Measurements from ENCODE around the gene ZBTB40.

DNA sequence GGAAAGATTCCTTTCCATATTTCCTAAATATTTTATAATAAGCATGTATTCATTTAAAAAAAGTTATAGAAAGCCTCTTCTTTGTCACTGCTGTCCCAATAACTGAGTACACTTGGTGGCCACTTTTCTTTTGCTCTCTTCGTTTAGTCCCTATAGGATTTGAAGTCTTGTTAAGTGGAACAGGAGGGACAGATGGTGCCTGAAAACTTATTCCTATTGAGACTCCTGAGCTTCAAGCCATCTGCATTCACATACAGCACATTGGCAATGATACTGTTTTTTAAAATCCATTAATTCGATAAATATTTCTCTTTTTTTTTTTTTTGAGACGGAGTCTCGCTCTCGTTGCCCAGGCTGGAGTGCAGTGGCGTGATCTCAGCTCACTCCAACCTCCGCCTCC is 2.0 kb upstream of the ZBTB40 start:
- TF ChIP-seq, protein P1, sequence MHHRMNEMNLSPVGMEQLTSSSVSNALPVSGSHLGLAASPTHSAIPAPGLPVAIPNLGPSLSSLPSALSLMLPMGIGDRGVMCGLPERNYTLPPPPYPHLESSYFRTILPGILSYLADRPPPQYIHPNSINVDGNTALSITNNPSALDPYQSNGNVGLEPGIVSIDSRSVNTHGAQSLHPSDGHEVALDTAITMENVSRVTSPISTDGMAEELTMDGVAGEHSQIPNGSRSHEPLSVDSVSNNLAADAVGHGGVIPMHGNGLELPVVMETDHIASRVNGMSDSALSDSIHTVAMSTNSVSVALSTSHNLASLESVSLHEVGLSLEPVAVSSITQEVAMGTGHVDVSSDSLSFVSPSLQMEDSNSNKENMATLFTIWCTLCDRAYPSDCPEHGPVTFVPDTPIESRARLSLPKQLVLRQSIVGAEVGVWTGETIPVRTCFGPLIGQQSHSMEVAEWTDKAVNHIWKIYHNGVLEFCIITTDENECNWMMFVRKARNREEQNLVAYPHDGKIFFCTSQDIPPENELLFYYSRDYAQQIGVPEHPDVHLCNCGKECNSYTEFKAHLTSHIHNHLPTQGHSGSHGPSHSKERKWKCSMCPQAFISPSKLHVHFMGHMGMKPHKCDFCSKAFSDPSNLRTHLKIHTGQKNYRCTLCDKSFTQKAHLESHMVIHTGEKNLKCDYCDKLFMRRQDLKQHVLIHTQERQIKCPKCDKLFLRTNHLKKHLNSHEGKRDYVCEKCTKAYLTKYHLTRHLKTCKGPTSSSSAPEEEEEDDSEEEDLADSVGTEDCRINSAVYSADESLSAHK (tag by site-specific recombination; IDR thresholded peaks at IDR 0.05) = no peak
- TF ChIP-seq, protein P2, sequence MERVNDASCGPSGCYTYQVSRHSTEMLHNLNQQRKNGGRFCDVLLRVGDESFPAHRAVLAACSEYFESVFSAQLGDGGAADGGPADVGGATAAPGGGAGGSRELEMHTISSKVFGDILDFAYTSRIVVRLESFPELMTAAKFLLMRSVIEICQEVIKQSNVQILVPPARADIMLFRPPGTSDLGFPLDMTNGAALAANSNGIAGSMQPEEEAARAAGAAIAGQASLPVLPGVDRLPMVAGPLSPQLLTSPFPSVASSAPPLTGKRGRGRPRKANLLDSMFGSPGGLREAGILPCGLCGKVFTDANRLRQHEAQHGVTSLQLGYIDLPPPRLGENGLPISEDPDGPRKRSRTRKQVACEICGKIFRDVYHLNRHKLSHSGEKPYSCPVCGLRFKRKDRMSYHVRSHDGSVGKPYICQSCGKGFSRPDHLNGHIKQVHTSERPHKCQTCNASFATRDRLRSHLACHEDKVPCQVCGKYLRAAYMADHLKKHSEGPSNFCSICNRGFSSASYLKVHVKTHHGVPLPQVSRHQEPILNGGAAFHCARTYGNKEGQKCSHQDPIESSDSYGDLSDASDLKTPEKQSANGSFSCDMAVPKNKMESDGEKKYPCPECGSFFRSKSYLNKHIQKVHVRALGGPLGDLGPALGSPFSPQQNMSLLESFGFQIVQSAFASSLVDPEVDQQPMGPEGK (tag by site-specific recombination; IDR thresholded peaks at IDR 0.05) = no peak
- TF ChIP-seq ZFHX2 (tag by site-specific recombination; conservative IDR thresholded peaks at IDR 0.05) (no peak), ZFP3 (tag by site-specific recombination; IDR thresholded peaks at IDR 0.05; ENCODE audit: low read depth) (no peak), ZNF354C (tag by site-specific recombination; IDR thresholded peaks at IDR 0.05; ENCODE audit: borderline replicate concordance, low read depth) (no peak)
- TF ChIP-seq, protein P3, sequence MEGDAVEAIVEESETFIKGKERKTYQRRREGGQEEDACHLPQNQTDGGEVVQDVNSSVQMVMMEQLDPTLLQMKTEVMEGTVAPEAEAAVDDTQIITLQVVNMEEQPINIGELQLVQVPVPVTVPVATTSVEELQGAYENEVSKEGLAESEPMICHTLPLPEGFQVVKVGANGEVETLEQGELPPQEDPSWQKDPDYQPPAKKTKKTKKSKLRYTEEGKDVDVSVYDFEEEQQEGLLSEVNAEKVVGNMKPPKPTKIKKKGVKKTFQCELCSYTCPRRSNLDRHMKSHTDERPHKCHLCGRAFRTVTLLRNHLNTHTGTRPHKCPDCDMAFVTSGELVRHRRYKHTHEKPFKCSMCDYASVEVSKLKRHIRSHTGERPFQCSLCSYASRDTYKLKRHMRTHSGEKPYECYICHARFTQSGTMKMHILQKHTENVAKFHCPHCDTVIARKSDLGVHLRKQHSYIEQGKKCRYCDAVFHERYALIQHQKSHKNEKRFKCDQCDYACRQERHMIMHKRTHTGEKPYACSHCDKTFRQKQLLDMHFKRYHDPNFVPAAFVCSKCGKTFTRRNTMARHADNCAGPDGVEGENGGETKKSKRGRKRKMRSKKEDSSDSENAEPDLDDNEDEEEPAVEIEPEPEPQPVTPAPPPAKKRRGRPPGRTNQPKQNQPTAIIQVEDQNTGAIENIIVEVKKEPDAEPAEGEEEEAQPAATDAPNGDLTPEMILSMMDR (tag by site-specific recombination; IDR thresholded peaks at IDR 0.05) = no peak
